AG09319 (cell line): ENCODE data around the gene MIR17HG.
"Not testable (repeated sequence)": the region's sequence is repeated elsewhere in the genome, so short reads cannot be mapped to it uniquely, and the experiment has no call there.

Experiments
- DNase-seq: peaks from one replicate; pipeline ENCODE4 v3.0.0-alpha.2; 2010; ENCODE audit warnings: low read depth; ENCODE audit errors: extremely low read depth
- CTCF ChIP-seq: IDR thresholded peaks from 2 replicates; pipeline ENCODE4 v1.5.1; 2011; ENCODE audit warnings: low read depth, mild to moderate bottlenecking, inconsistent platforms, low read length, moderate library complexity

The MIR17HG gene

DNA sequence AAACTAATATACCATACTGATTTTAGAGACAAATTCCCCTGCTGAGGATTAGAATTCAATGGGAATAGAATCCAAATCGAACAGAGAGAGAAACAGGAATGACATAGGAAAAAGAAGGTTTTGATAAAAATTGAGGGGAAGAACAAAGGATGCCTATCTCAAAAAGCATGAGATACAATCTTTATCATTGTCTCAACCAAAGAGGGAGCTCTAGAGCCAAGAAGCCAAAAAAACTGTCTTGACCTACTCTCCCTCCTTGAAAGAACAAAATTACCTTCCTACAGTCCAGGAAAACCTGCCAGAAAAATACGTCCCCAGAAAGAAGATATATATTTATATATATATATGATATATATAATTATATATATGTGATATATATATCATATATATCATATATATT lies 39.2 kb upstream of the MIR17HG start:
- no peak for DNase-seq
- TF ChIP-seq CTCF, result no peak; the same call in 1 of the 2 replicates

DNA sequence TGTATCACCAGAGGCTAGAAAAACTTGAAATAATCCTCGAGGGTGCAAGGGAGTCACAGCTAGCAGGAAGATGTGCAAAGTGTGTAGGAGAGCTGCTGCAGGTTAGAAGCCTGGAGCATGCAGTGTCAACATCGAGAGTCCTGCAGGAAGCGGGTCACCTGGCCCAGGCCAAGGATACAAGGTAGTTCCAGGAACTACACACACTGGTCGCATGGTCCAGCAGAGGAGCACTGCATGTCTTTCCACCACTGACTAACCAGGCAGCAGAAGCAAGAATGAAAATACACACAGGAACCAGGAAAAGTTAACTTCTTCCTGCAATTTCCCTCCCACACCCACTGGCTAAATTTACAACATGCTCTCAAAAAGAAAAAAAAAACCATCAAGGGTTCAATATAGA lies 36.0 kb upstream of the MIR17HG start:
- no peak for TF ChIP-seq CTCF
- DNase-seq, result no peak

- DNase-seq, result no peak
- TF ChIP-seq CTCF, result no peak
Measured at GRCh38 chr13:91312324-91312723, 35.2 kb upstream of the MIR17HG start.

- DNase-seq, result no peak
- peak; percentile 40 for TF ChIP-seq CTCF
Measured at GRCh38 chr13:91313103-91313502, 34.4 kb upstream of the MIR17HG start.

- TF ChIP-seq CTCF, result no peak
- DNase-seq, result no peak
Measured at GRCh38 chr13:91313581-91313980, 33.9 kb upstream of the MIR17HG start.

DNA sequence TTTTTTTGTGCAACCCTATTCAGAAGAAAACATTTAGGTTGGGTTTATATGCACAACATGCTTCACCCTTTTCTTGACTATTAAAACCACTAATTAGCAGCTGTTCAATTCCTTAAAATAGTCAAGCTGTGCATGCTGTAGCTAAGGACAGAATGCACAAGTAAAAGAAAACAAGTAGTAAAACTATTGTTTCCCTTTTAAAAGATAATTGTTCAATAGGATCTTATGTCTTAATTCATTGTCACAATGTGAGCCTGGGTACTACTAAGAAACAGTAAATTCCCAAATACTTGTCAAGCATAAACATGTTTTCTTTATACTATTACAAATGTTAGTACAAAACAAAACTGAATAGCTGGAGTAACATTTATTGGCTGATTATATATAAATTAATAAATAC lies 32.6 kb upstream of the MIR17HG start:
- DNase-seq, result no peak
- no peak for TF ChIP-seq CTCF

DNA sequence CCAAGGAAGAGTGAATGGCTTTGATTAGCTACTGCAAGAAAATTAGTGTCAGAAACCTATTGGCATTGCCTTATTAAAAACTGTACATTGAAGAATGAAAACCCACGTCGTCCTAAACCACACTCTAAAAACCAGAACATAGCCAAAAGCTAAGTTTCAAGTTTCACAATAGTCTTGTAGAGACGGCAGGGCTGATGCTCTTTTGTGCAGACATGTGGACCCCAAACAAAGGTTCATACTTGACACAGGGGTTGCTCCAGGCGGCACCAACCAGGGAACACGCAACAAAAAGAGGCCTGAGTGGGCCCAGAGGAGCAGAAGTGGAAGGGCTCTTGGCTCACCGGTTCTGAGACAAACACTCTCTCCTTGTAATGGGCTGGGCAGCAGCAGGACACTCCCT lies 28.6 kb upstream of the MIR17HG start:
- DNase-seq, result no peak
- no peak for TF ChIP-seq CTCF

DNA sequence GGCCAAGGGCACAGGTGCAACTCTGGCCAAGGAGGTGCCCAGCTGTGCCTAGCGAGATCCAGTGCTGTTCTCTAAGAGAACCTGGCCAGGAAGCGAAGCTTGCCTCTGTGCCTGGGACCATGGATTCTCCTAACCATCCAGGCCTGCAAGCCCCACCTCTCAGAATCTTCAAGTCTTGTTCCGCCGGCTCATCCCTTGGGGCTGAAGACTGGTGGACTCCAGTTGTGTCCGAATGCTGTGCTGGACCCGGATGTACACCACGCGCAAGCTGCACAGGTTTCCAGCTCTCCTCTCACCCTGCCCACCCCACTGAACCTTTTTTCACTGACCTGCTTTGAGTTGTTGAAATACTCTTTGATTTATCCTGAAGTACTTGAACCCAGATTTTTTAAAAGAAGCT lies 27.5 kb upstream of the MIR17HG start:
- TF ChIP-seq CTCF, result no peak
- no peak for DNase-seq

- not testable (repeated sequence) for DNase-seq
Measured at GRCh38 chr13:91320990-91321389, 26.5 kb upstream of the MIR17HG start.
